ENCODE measurements around the gene PARD3. TPM values are rescaled to one million over a fixed set of nuclear protein-coding genes. Genes with fewer than 3 reads are reported as not detected.

The PARD3 gene
- total and polyA plus RNA-seq, 2 donors (not counting 1 experiment from before 2014, with no cell fraction given) = 24.0 to 46.4 TPM

- no peaks in the 10 kb centered on the region for H3K9me3 ChIP-seq (ENCODE audit: control insufficient read depth, insufficient read depth, low read depth, low read length)
- no peak overlapping the region for H3K4me3 ChIP-seq (replicated peaks in 1 of 4; ENCODE audit: control extremely low read depth in 1 of 4, insufficient read depth in 1 of 4, low read depth in 3 of 4, low read length in 4 of 4)
- DNase-seq (ENCODE audit: low read depth in 2 of 2) = no peak
- no peaks in the 10 kb centered on the region for H3K79me2 ChIP-seq (ENCODE audit: control insufficient read depth, insufficient read depth, low read length)
- H3K27ac ChIP-seq (ENCODE audit: insufficient read depth, low read length) = no peak overlapping the region
- TF ChIP-seq EZH2 (IDR thresholded peaks at IDR 0.05; ENCODE audit: low read length, missing control alignments) = no peak
- H3K4me1 ChIP-seq (ENCODE audit: control insufficient read depth, extremely low read depth, insufficient read depth, low read length) = peaks cover 4% of the 10 kb centered on the region
- no peak overlapping the region for H2AFZ ChIP-seq (ENCODE audit: low read length)
- no peaks in the 10 kb centered on the region for H4K20me1 ChIP-seq (ENCODE audit: control insufficient read depth, extremely low read depth, insufficient read depth, low read length)
- peaks cover 2% of the 10 kb centered on the region for H3K27me3 ChIP-seq (ENCODE audit: control insufficient read depth, insufficient read depth, low read length)
- H3K9ac ChIP-seq (ENCODE audit: insufficient read depth, low read length) = no peak overlapping the region
- no peak overlapping the region for H3K4me2 ChIP-seq (ENCODE audit: extremely low read depth, insufficient read depth, low read length)
- no peaks in the 10 kb centered on the region for H3K36me3 ChIP-seq (ENCODE audit: control insufficient read depth, insufficient read depth, low read length)
Measured at GRCh38 chr10:34083567-34083966, 731.5 kb downstream of the PARD3 start.

- H3K4me3 ChIP-seq (replicated peaks in 1 of 4; ENCODE audit: control extremely low read depth in 1 of 4, insufficient read depth in 1 of 4, low read depth in 3 of 4, low read length in 4 of 4) = no peak overlapping the region
- no peaks in the 10 kb centered on the region for H4K20me1 ChIP-seq (ENCODE audit: control insufficient read depth, extremely low read depth, insufficient read depth, low read length)
- DNase-seq (ENCODE audit: low read depth in 2 of 2) = no peak
- no peaks in the 10 kb centered on the region for H3K9me3 ChIP-seq (ENCODE audit: control insufficient read depth, insufficient read depth, low read depth, low read length)
- H3K27ac ChIP-seq (ENCODE audit: insufficient read depth, low read length) = no peak overlapping the region
- no peak for TF ChIP-seq EZH2 (IDR thresholded peaks at IDR 0.05; ENCODE audit: low read length, missing control alignments)
- TF ChIP-seq CTCF (conservative IDR thresholded peaks at IDR 0.05 in 1 of 2, IDR thresholded peaks at IDR 0.05 in 1 of 2; ENCODE audit: low read depth in 1 of 2, low read length in 2 of 2) = no peak
- no peak overlapping the region for H2AFZ ChIP-seq (ENCODE audit: low read length)
- peaks cover 4% of the 10 kb centered on the region for H3K4me1 ChIP-seq (ENCODE audit: control insufficient read depth, extremely low read depth, insufficient read depth, low read length)
- no peaks in the 10 kb centered on the region for H3K36me3 ChIP-seq (ENCODE audit: control insufficient read depth, insufficient read depth, low read length)
- no peaks in the 10 kb centered on the region for H3K79me2 ChIP-seq (ENCODE audit: control insufficient read depth, insufficient read depth, low read length)
- no peak overlapping the region for H3K4me2 ChIP-seq (ENCODE audit: extremely low read depth, insufficient read depth, low read length)
- peaks cover 2% of the 10 kb centered on the region for H3K27me3 ChIP-seq (ENCODE audit: control insufficient read depth, insufficient read depth, low read length)
- H3K9ac ChIP-seq (ENCODE audit: insufficient read depth, low read length) = no peak overlapping the region
Measured at GRCh38 chr10:34081948-34082347, 733.1 kb downstream of the PARD3 start.

GRCh38 chr10:34081347-34081743, 733.8 kb downstream of the PARD3 start:
- no peak for TF ChIP-seq EZH2 (IDR thresholded peaks at IDR 0.05; ENCODE audit: low read length, missing control alignments)
- TF ChIP-seq CTCF (conservative IDR thresholded peaks at IDR 0.05 in 1 of 2, IDR thresholded peaks at IDR 0.05 in 1 of 2; ENCODE audit: low read depth in 1 of 2, low read length in 2 of 2) = no peak
- H3K36me3 ChIP-seq (ENCODE audit: control insufficient read depth, insufficient read depth, low read length) = no peaks in the 10 kb centered on the region
- H3K9me3 ChIP-seq (ENCODE audit: control insufficient read depth, insufficient read depth, low read depth, low read length) = no peaks in the 10 kb centered on the region
- no peak overlapping the region for H3K4me3 ChIP-seq (replicated peaks in 1 of 4; ENCODE audit: control extremely low read depth in 1 of 4, insufficient read depth in 1 of 4, low read depth in 3 of 4, low read length in 4 of 4)
- H3K4me1 ChIP-seq (ENCODE audit: control insufficient read depth, extremely low read depth, insufficient read depth, low read length) = peaks cover 4% of the 10 kb centered on the region
- no peak overlapping the region for H2AFZ ChIP-seq (ENCODE audit: low read length)
- no peak for DNase-seq (ENCODE audit: low read depth in 2 of 2)
- peaks cover 2% of the 10 kb centered on the region for H3K27me3 ChIP-seq (ENCODE audit: control insufficient read depth, insufficient read depth, low read length)
- no peak overlapping the region for H3K4me2 ChIP-seq (ENCODE audit: extremely low read depth, insufficient read depth, low read length)
- no peak overlapping the region for H3K27ac ChIP-seq (ENCODE audit: insufficient read depth, low read length)
- H4K20me1 ChIP-seq (ENCODE audit: control insufficient read depth, extremely low read depth, insufficient read depth, low read length) = no peaks in the 10 kb centered on the region
- H3K9ac ChIP-seq (ENCODE audit: insufficient read depth, low read length) = no peak overlapping the region
- no peaks in the 10 kb centered on the region for H3K79me2 ChIP-seq (ENCODE audit: control insufficient read depth, insufficient read depth, low read length)

Data from fibroblast of lung (primary cell).